Measurements from ENCODE around the gene BST2.
"Not testable (repeated sequence)": the region's sequence is repeated elsewhere in the genome, so short reads cannot be mapped to it uniquely, and the experiment has no call there.

DNA sequence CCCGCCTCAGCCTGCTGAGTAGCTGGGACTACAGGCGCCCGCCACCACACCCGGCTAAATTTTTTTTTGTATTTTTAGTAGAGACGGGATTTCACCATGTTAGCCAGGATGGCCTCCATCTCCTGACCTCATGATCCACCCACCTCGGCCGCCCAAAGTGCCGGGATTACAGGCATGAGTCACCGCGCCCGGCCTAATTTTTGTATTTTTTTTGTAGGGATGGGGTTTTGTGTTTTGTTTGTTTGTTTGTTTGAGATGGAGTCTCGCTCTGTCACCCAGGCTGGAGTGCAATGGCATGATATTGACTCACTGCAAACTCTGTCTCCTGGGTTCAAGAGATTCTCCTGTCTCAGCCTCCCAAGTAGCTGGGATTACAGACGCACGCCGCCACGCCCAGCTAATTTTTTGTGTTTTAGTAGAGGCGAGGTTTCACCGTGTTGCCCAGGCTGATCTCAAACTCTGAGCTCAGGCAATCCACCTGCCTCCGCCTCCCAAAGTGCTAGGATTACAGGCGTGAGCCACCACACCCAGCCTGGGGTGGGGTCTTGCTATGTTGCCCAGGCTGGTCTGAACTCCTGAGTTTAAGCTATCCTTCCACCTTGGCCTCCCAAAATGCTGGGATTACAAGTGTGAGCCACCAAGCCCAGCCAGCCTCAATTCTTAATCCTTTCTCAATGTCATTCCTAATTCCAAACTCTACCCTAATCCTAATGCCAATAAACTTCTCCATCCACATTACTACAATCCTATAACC, 41.4 kb downstream of the BST2 start:
- TF ChIP-seq EZH2phosphoT487, EZH2 (IDR thresholded peaks at IDR 0.05): not testable (repeated sequence)
- TF ChIP-seq, protein P1, sequence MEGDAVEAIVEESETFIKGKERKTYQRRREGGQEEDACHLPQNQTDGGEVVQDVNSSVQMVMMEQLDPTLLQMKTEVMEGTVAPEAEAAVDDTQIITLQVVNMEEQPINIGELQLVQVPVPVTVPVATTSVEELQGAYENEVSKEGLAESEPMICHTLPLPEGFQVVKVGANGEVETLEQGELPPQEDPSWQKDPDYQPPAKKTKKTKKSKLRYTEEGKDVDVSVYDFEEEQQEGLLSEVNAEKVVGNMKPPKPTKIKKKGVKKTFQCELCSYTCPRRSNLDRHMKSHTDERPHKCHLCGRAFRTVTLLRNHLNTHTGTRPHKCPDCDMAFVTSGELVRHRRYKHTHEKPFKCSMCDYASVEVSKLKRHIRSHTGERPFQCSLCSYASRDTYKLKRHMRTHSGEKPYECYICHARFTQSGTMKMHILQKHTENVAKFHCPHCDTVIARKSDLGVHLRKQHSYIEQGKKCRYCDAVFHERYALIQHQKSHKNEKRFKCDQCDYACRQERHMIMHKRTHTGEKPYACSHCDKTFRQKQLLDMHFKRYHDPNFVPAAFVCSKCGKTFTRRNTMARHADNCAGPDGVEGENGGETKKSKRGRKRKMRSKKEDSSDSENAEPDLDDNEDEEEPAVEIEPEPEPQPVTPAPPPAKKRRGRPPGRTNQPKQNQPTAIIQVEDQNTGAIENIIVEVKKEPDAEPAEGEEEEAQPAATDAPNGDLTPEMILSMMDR (IDR thresholded peaks at IDR 0.05) = not testable (repeated sequence)

All from neural progenitor cell (in vitro differentiated cells).